Islet precursor cell (in vitro differentiated cells): Measurements from ENCODE around the gene EIF5.

ENCODE experiments used
- DNase-seq: peaks from one replicate; pipeline ENCODE4 v3.0.0-alpha.2; 2018

The EIF5 gene

GRCh38 chr14:103374121-103374520, 40.1 kb downstream of the EIF5 start:
- DNase-seq, result no peak

- no peak for DNase-seq
Observed at GRCh38 chr14:103377522-103378037, 43.5 kb downstream of the EIF5 start.

GRCh38 chr14:103378038-103378854, 44.2 kb downstream of the EIF5 start:
- DNase-seq, result no peak

- no peak for DNase-seq
Observed at GRCh38 chr14:103380719-103381377, 46.8 kb downstream of the EIF5 start.

GRCh38 chr14:103382376-103382775, 48.3 kb downstream of the EIF5 start:
- no peak for DNase-seq

GRCh38 chr14:103384450-103385151, 50.6 kb downstream of the EIF5 start:
- no peak for DNase-seq

GRCh38 chr14:103385152-103385928, 51.3 kb downstream of the EIF5 start, which contains the start of gene MARK3:
TSS of gene MARK3 (plus strand) at chr14:103385415. CDS start at chr14:103386030, 615 bp downstream.
- peak; percentile 99 for DNase-seq

GRCh38 chr14:103385929-103386712, 52.1 kb downstream of the EIF5 start:
- DNase-seq, result peak; percentile 56

GRCh38 chr14:103386713-103387329, 52.8 kb downstream of the EIF5 start:
- DNase-seq, result no peak

GRCh38 chr14:103388664-103389063, 54.6 kb downstream of the EIF5 start:
- no peak for DNase-seq

- DNase-seq, result no peak
Observed at GRCh38 chr14:103390605-103391004, 56.6 kb downstream of the EIF5 start.

- DNase-seq, result peak; percentile 53
Observed at GRCh38 chr14:103391048-103391447, 57.0 kb downstream of the EIF5 start.

- no peak for DNase-seq
Observed at GRCh38 chr14:103392106-103392505, 58.1 kb downstream of the EIF5 start.

GRCh38 chr14:103392572-103392971, 58.5 kb downstream of the EIF5 start:
- no peak for DNase-seq

- DNase-seq, result no peak
Observed at GRCh38 chr14:103393070-103393469, 59.0 kb downstream of the EIF5 start.

- no peak for DNase-seq
Observed at GRCh38 chr14:103393676-103394626, 59.9 kb downstream of the EIF5 start.
